ENCODE data around the gene CLOCK. TPM values are rescaled to one million over a fixed set of nuclear protein-coding genes. Genes with fewer than 3 reads are reported as not detected.

The CLOCK gene
- total and polyA plus RNA-seq, 2 of the 13 experiments (the other 11 are each of a cell fraction or from before 2014, with no cell fraction given), result 8.8 to 13.5 TPM

- no peak for TF ChIP-seq AHDC1 (CRISPR knock-in tag; IDR thresholded peaks at IDR 0.05; ENCODE audit: borderline replicate concordance)
- peak; percentile 13; the same call in 1 of the 2 replicates for TF ChIP-seq PHF20 (CRISPR knock-in tag; IDR thresholded peaks at IDR 0.05)
- TF ChIP-seq PHF8 (CRISPR knock-in tag; IDR thresholded peaks at IDR 0.05), result peak; percentile 93
- TF ChIP-seq SIN3A (IDR thresholded peaks at IDR 0.05; ENCODE audit: borderline replicate concordance, low read depth, low read length), result peak; percentile 27; the same call in 1 of the 2 replicates
- TF ChIP-seq, protein P1, sequence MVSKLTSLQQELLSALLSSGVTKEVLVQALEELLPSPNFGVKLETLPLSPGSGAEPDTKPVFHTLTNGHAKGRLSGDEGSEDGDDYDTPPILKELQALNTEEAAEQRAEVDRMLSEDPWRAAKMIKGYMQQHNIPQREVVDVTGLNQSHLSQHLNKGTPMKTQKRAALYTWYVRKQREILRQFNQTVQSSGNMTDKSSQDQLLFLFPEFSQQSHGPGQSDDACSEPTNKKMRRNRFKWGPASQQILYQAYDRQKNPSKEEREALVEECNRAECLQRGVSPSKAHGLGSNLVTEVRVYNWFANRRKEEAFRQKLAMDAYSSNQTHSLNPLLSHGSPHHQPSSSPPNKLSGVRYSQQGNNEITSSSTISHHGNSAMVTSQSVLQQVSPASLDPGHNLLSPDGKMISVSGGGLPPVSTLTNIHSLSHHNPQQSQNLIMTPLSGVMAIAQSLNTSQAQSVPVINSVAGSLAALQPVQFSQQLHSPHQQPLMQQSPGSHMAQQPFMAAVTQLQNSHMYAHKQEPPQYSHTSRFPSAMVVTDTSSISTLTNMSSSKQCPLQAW (CRISPR knock-in tag; IDR thresholded peaks at IDR 0.05), result 0 out of 2 replicates have a peak, but pooled peaks have one; percentile 61
- peak; percentile 83 for TF ChIP-seq MED8 (CRISPR knock-in tag; IDR thresholded peaks at IDR 0.05; ENCODE audit: insufficient replicate concordance)
- TF ChIP-seq PRMT3 (CRISPR knock-in tag; IDR thresholded peaks at IDR 0.05; ENCODE audit: borderline replicate concordance, low read depth), result no peak
- peak; percentile 96 for TF ChIP-seq TAF1 (CRISPR knock-in tag; IDR thresholded peaks at IDR 0.05)
- TF ChIP-seq ELF1 (CRISPR knock-in tag; IDR thresholded peaks at IDR 0.05), result 0 out of 2 replicates have a peak, but pooled peaks have one; percentile 51
- TF ChIP-seq FOXP4 (CRISPR knock-in tag; IDR thresholded peaks at IDR 0.05), result peak; percentile 55; the same call in 1 of the 2 replicates
- no peak; the same call in 1 of the 2 replicates for TF ChIP-seq ZNF792 (CRISPR knock-in tag; IDR thresholded peaks at IDR 0.05)
- TF ChIP-seq MXD4 (CRISPR knock-in tag; IDR thresholded peaks at IDR 0.05), result peak; percentile 92
- no peak for TF ChIP-seq PHB2 (IDR thresholded peaks at IDR 0.05; ENCODE audit: partially characterized antibody)
- TF ChIP-seq, protein P2, sequence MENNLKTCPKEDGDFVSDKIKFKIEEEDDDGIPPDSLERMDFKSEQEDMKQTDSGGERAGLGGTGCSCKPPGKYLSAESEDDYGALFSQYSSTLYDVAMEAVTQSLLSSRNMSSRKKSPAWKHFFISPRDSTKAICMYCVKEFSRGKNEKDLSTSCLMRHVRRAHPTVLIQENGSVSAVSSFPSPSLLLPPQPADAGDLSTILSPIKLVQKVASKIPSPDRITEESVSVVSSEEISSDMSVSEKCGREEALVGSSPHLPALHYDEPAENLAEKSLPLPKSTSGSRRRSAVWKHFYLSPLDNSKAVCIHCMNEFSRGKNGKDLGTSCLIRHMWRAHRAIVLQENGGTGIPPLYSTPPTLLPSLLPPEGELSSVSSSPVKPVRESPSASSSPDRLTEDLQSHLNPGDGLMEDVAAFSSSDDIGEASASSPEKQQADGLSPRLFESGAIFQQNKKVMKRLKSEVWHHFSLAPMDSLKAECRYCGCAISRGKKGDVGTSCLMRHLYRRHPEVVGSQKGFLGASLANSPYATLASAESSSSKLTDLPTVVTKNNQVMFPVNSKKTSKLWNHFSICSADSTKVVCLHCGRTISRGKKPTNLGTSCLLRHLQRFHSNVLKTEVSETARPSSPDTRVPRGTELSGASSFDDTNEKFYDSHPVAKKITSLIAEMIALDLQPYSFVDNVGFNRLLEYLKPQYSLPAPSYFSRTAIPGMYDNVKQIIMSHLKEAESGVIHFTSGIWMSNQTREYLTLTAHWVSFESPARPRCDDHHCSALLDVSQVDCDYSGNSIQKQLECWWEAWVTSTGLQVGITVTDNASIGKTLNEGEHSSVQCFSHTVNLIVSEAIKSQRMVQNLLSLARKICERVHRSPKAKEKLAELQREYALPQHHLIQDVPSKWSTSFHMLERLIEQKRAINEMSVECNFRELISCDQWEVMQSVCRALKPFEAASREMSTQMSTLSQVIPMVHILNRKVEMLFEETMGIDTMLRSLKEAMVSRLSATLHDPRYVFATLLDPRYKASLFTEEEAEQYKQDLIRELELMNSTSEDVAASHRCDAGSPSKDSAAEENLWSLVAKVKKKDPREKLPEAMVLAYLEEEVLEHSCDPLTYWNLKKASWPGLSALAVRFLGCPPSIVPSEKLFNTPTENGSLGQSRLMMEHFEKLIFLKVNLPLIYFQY (CRISPR knock-in tag; IDR thresholded peaks at IDR 0.05; ENCODE audit: borderline replicate concordance), result peak; percentile 47; the same call in 1 of the 2 replicates
- TF ChIP-seq KAT8 (CRISPR knock-in tag; IDR thresholded peaks at IDR 0.05), result peak; percentile 65
- no peak for TF ChIP-seq BHLHE40 (IDR thresholded peaks at IDR 0.05; ENCODE audit: low read length)
Measured at GRCh38 chr4:55395529-55396307, 151.0 kb downstream of the CLOCK start, which contains the start of gene TMEM165 (continued).
